ENCODE results near the gene ESYT2. TPM values are rescaled to one million over a fixed set of nuclear protein-coding genes. Genes with fewer than 3 reads are reported as not detected.

Gene ESYT2
- total RNA-seq, 2 experiments from 2014 or later, result 52.1 to 52.5 TPM

GRCh38 chr7:158695726-158696452 lies 133.4 kb downstream of the ESYT2 start:
- H3K4me1 Mint-ChIP-seq, result peaks cover 9% of the 10 kb centered on the region
- peaks cover 2% of the 10 kb centered on the region for H3K9me3 Mint-ChIP-seq
- no peak overlapping the region for H3K4me3 Mint-ChIP-seq
- H3K36me3 Mint-ChIP-seq, result peaks cover 42% of the 10 kb centered on the region
- no peak overlapping the region for H3K27ac Mint-ChIP-seq
- DNase-seq, result no peak
- no peaks in the 10 kb centered on the region for H3K27me3 Mint-ChIP-seq

DNA sequence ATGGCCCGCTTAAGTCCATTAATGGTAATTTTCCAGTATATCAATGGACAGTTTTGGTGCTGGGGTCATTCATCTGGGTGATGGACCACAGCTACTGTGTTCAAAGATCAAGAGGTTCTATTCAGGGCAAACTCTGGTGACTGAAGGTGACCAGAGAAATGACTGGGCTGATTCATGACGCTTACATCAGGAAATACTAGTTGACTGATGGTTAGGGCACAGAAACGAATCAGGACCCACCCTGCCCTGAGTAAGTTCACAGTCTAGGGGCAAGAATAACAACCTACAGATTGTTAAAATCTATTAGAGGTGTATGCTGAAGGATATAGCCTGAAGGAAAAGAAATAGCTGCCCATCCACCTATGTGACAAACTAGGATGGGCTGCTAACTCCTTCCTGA lies 134.3 kb downstream of the ESYT2 start:
- Mint-ChIP-seq H3K36me3 (peaks cover 38% of the 10 kb centered on the region), H3K27me3 (no peaks in the 10 kb centered on the region), H3K4me1 (peaks cover 8% of the 10 kb centered on the region), H3K27ac (no peak overlapping the region), H3K4me3 (no peak overlapping the region), H3K9me3 (peaks cover 2% of the 10 kb centered on the region)
- DNase-seq, result no peak

DNA sequence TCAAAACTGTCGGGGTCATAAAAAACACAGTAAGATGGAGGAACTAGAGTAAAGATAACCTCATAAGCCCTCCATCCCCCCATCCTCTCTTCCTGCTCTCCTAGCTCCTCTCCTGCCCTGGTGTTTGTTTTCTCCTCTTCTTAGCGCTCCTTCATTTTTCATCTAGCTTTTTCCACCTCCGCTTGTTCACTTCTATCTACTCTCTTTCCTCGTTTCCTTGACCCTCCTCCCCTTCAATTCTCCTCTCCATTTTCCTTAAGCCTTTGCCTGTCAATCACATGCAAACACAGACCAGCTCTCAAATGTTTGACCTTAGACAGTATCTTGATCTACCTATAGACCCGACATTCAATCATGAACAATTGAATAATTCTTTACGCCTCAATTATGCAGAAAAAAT lies 134.7 kb downstream of the ESYT2 start:
- Mint-ChIP-seq H3K4me3 (no peak overlapping the region), H3K4me1 (peaks cover 8% of the 10 kb centered on the region), H3K36me3 (peaks cover 38% of the 10 kb centered on the region), H3K27me3 (no peaks in the 10 kb centered on the region), H3K27ac (no peak overlapping the region), H3K9me3 (peaks cover 2% of the 10 kb centered on the region)
- DNase-seq, result no peak

DNA sequence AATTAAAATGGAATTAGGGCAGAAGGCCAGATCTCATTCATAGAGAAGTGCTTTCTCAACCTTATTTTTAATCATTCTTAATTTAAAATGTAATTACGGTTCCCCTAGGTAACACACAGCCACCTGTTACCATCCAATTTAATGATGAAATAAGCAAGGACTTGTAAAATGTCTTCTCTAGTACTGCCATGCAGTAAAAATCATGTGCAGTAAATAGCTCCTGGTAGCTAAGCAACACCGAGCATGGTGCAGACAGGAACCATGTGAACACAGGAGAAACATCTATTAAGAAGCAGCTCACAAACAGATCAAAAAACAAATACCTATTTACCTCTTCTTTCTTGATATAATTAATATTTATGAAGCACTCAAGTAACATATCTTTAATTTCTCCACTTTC lies 139.8 kb downstream of the ESYT2 start:
- H3K4me3 Mint-ChIP-seq, result no peak overlapping the region
- H3K27me3 Mint-ChIP-seq, result no peaks in the 10 kb centered on the region
- H3K4me1 Mint-ChIP-seq, result peaks cover 1% of the 10 kb centered on the region
- no peak for DNase-seq
- no peak overlapping the region for H3K27ac Mint-ChIP-seq
- H3K36me3 Mint-ChIP-seq, result peaks cover 29% of the 10 kb centered on the region
- no peaks in the 10 kb centered on the region for H3K9me3 Mint-ChIP-seq

- no peak for DNase-seq
- Mint-ChIP-seq H3K9me3 (no peaks in the 10 kb centered on the region), H3K4me1 (no peaks in the 10 kb centered on the region), H3K27me3 (no peaks in the 10 kb centered on the region), H3K27ac (no peak overlapping the region), H3K36me3 (peaks cover 34% of the 10 kb centered on the region), H3K4me3 (no peak overlapping the region)
Measured at GRCh38 chr7:158687406-158687805, 141.9 kb downstream of the ESYT2 start.

DNA sequence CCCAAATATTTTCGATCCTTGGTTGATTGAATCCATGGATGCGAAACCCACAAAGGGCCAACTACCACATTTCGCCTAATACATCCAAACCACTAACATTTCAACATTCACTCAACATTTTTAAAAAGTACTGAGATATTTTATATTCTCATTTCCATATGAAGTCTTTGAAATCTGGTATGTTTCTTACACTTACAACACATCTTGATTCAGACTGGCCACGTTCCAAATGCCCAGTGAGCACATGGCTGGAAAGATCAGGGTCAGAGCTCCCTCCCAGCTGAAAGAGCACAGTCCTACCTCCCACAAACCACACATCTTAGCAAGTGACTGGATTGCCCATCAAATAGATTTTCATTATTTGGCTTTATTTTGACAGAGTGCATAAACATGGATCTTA lies 143.6 kb downstream of the ESYT2 start:
- peaks cover 33% of the 10 kb centered on the region for H3K36me3 Mint-ChIP-seq
- H3K27me3 Mint-ChIP-seq, result no peaks in the 10 kb centered on the region
- peaks cover 4% of the 10 kb centered on the region for H3K4me1 Mint-ChIP-seq
- no peak overlapping the region for H3K4me3 Mint-ChIP-seq
- DNase-seq, result no peak
- H3K27ac Mint-ChIP-seq, result no peak overlapping the region
- H3K9me3 Mint-ChIP-seq, result no peaks in the 10 kb centered on the region

- Mint-ChIP-seq H3K4me3 (no peak overlapping the region), H3K36me3 (peaks cover 42% of the 10 kb centered on the region), H3K4me1 (peaks cover 8% of the 10 kb centered on the region), H3K27ac (no peak overlapping the region), H3K27me3 (no peaks in the 10 kb centered on the region), H3K9me3 (no peaks in the 10 kb centered on the region)
- no peak for DNase-seq
Measured at GRCh38 chr7:158684329-158684728, 145.0 kb downstream of the ESYT2 start.

GRCh38 chr7:158683541-158683940 lies 145.8 kb downstream of the ESYT2 start:
- Mint-ChIP-seq H3K9me3 (no peaks in the 10 kb centered on the region), H3K36me3 (peaks cover 41% of the 10 kb centered on the region)

DNA sequence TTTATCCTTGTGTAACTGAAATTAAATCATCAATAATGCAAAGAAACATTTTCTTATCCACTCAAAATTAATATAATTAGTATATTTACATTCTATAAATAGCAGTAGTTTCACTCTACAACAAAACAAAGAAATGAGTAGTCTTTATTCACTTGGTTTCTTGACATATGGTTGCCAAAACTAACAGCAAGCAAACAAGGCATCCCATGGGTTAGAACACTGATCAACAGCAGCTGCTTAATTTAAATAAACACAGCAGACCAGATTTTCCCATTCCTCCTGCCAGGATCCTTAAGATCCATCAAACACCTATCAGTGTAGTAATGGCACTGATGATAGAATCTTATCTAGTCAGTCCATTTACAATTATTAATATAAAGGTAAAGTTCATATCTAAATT lies 146.9 kb downstream of the ESYT2 start:
- Mint-ChIP-seq H3K9me3 (no peaks in the 10 kb centered on the region), H3K27me3 (no peaks in the 10 kb centered on the region), H3K4me3 (no peak overlapping the region), H3K4me1 (peaks cover 8% of the 10 kb centered on the region), H3K36me3 (peaks cover 32% of the 10 kb centered on the region), H3K27ac (no peak overlapping the region)
- DNase-seq, result no peak

More at GRCh38 chr7:158683541-158683940, 145.8 kb downstream of the ESYT2 start:
- Mint-ChIP-seq H3K4me3 (no peak overlapping the region), H3K27ac (no peak overlapping the region), H3K27me3 (no peaks in the 10 kb centered on the region), H3K4me1 (peaks cover 8% of the 10 kb centered on the region)
- no peak for DNase-seq

Other genes with a start within 250 kb of the ESYT2 start
- under 1 TPM; 0.72 to 0.74 TPM for gene PTPRN2, start 241.7 kb downstream of the ESYT2 start, total RNA-seq
- gene NCAPG2, start 124.7 kb downstream of the ESYT2 start, total RNA-seq, result 100 to 1,000 TPM; 104 to 108 TPM
- gene DYNC2I1, start 27.0 kb upstream of the ESYT2 start, total RNA-seq, result 10 to 100 TPM; 12.4 to 14.3 TPM